ENCODE results near the gene CCDC70. TPM values are rescaled to one million over a fixed set of nuclear protein-coding genes. Genes with fewer than 3 reads are reported as not detected.

Gene CCDC70
- total RNA-seq, 1 experiment from 2014 or later, result not detected

DNA sequence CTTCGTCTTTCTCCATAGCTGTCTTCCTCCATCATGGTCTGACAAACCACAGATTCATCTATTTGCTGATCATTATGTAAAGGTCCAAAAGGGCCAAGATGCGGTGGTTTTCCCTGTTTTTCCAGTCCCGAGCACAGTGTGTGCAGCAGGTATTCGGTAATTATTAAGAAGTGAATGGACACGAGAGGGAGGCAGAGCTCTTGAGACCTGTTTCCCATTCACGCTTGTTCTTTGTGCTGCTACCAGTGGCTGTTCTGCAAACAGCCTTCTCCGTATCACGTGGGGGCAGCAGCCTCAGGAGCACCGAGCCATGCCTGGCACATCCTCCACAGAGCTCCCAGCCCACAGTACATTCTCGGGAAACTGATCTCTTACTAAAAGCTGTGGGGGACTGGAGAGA, 50.3 kb downstream of the CCDC70 start:
- no peaks in the 10 kb centered on the region for H3K9me3 ChIP-seq
- H3K27me3 ChIP-seq, result no peaks in the 10 kb centered on the region; the same call in 1 of the 2 replicates
- no peaks in the 10 kb centered on the region for H3K36me3 ChIP-seq
- H3K4me3 ChIP-seq, result no peak overlapping the region
- peak; percentile 11 for DNase-seq

DNA sequence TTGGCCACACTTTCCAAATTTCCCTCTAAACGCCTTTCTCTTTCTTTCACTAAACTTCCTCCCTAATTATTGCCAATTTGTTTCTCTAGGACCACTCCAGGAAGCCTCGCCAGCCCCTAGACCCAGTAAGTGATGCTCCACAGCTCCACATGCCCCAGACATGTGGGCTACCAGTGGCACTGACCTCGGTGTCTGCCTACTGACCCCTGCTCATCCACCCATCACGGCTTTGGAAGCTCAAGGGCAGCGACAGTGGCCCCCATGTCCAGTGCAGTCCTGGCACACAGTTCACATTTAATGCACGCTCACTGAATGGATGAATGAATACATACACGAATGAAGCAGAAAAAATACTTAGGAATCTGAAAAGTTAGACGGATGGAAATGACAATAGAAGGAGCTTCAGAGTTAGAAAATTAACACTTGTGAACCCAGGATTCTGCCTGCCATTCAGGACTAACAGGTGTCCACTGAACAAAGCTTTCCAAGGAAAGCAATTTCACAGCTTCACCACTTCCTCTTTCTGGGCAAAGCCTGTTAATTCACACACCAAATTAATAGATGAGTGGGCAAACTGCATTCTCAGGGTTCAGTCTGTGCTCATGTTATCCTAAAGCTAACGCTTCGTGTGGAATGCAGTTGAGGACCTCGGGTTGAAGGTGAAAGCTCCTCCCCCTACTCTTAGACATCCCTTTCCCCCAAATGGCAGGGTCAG, 50.9 kb downstream of the CCDC70 start:
- Histone ChIP-seq H3K4me3 (no peak overlapping the region), H3K27me3 (no peaks in the 10 kb centered on the region; the same call in 1 of the 2 replicates), H3K36me3 (no peaks in the 10 kb centered on the region), H3K9me3 (no peaks in the 10 kb centered on the region)
- no peak for DNase-seq

DNA sequence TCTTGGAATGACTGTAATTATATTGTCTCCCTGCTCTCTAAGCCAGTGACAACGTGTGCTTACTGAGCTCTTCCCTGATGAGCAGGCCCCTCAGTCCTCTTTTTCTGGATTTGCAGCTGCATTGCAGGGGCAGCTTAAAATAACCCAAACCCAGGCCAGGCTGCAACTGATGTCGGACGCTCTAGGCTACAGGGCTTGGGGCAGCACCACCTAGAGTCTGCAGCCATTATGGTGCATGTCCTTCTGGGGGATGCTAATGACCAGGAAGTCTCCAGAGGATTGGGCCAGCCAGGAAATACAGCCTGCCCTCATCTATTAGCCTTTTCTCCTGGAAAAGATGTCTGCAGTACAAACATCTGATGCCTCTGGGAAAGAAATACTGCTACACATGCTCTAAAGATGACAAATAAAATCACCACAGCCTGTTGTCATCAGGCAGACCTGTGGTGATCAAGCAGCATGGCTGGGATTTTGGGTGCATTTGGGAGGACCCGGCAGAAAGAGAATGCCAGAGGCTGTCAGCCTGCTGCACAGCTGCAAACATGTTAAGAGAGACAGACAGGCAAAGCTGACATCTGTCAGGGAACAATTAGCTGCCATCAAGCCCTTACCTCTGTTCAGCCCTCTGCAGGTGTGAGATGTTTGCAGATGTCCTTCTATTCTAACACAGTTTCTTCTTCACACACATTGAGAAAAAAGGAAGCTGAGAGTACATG, 51.8 kb downstream of the CCDC70 start:
- DNase-seq, result no peak
- H3K9me3 ChIP-seq, result no peaks in the 10 kb centered on the region
- no peaks in the 10 kb centered on the region for H3K36me3 ChIP-seq
- no peaks in the 10 kb centered on the region; the same call in 1 of the 2 replicates for H3K27me3 ChIP-seq
- no peak overlapping the region for H3K4me3 ChIP-seq

DNA sequence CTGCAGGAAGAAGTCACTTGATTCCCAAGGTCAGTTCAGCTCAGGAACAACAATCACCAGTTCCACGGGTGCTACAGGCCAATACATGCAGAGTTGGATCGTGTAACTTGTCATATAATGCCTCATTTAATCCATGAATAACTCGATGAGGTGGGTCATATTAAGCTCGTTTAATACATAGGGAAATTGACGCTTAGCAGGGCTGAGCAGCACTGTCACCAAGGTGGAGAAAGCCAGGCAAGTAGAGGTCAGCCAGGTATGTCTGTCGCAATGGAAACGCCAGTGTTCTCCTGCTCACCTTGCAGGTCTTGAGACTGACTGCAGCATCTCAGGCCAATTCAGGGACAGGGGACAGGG, 52.3 kb downstream of the CCDC70 start:
- no peaks in the 10 kb centered on the region for H3K9me3 ChIP-seq
- no peak for DNase-seq
- H3K36me3 ChIP-seq, result no peaks in the 10 kb centered on the region
- H3K27me3 ChIP-seq, result no peaks in the 10 kb centered on the region; the same call in 1 of the 2 replicates
- H3K4me3 ChIP-seq, result no peak overlapping the region

Other genes starting within 250 kb of the CCDC70 start
- 5.1 TPM in 1 of 2 replicates, not detected in the other for gene DHRS12, start 57.8 kb upstream of the CCDC70 start, total RNA-seq (2014; rRNA removed; shearing (Covaris generic); ENCODE audit: low replicate concordance)
- gene TMEM272, start 16.8 kb upstream of the CCDC70 start, total RNA-seq (2014; rRNA removed; shearing (Covaris generic); ENCODE audit: low replicate concordance), result not detected in 2 replicates
- gene ATP7B, start 149.5 kb downstream of the CCDC70 start, total RNA-seq (2014; rRNA removed; shearing (Covaris generic); ENCODE audit: low replicate concordance), result 1.9 and 6.9 TPM in 2 replicates
- gene ALG11, start 150.4 kb downstream of the CCDC70 start, total RNA-seq (2014; rRNA removed; shearing (Covaris generic); ENCODE audit: low replicate concordance), result 9.6 and 16.1 TPM in 2 replicates
- 7.7 and 11.2 TPM in 2 replicates for gene UTP14C, start 162.7 kb downstream of the CCDC70 start, total RNA-seq (2014; rRNA removed; shearing (Covaris generic); ENCODE audit: low replicate concordance)